Breast epithelium (tissue), 4 donors: ENCODE measurements around the gene DAPK2. TPM values are rescaled to one million over a fixed set of nuclear protein-coding genes. Genes with fewer than 3 reads are reported as not detected.

Experiments
- DNase-seq, 2 donors: peaks; one replicate each; pipeline ENCODE4 v3.0.0-alpha.2; 2019; ENCODE audit warnings: low spot score in 2 of 2
- H3K27ac ChIP-seq, 2 donors: fragments of 200-600 bp; sonication (generic) in 1 of 2; one replicate each; pipeline ENCODE4 v1.5.1; 2016 to 2019; ENCODE audit warnings: mild to moderate bottlenecking in 1 of 2
- H3K27me3 ChIP-seq, 2 donors: fragments of 200-600 bp; sonication (generic) in 1 of 2; one replicate each; pipeline versions ENCODE4 v1.5.1 to v1.6.0; 2017 to 2019; ENCODE audit warnings: control low read depth in 1 of 2, mild to moderate bottlenecking in 1 of 2
- H3K36me3 ChIP-seq: fragments of 200-600 bp; one replicate; pipeline ENCODE4 v1.5.1; 2019
- H3K4me1 ChIP-seq, 2 donors: fragments of 200-600 bp; sonication (generic); one replicate each; pipeline ENCODE4 v1.5.1; 2016 to 2019; ENCODE audit warnings: control low read depth in 1 of 2
- H3K4me3 ChIP-seq, 3 donors: fragments of 200-600 bp; sonication (generic); 1 replicate in 2 of 3; 2 replicates in 1 of 3; pipeline ENCODE4 v1.5.1; 2016 to 2019; ENCODE audit warnings: mild to moderate bottlenecking in 3 of 3, moderate library complexity in 2 of 3
- H3K9me3 ChIP-seq, 2 donors: fragments of 200-600 bp; sonication (generic) in 1 of 2; one replicate each; pipeline ENCODE4 v1.5.1; 2016 to 2019; ENCODE audit warnings: control low read depth in 1 of 2
- POLR2A ChIP-seq: fragments of 450-650 bp; IDR thresholded peaks from one replicate; pipeline ENCODE4 v1.6.1; 2016; ENCODE audit warnings: antibody characterized with exemption, mild to moderate bottlenecking, moderate library complexity
- POLR2AphosphoS5 ChIP-seq, 3 donors: sonication (generic); formaldehyde crosslinking; IDR thresholded peaks; one replicate each; pipeline ENCODE4 v1.6.1; 2017; ENCODE audit warnings: antibody characterized with exemption in 3 of 3
- intact Hi-C: fragments of 100-400 bp; cut with DNase I; formaldehyde crosslinking; loops from one replicate; pipeline ENCODE4 v1.15.1; 2023; ENCODE audit warnings: low total_unique reads
- total RNA-seq, 3 donors: library from RNA; depleted of rRNA; stranded (reverse); fragments of >200 nt; gene quantifications; one replicate each; pipeline ENCODE4 v1.1.0, GENCODE V29; 2016
- TF ChIP-seq, protein P1 (sequence below), 3 donors: fragments of 450-650 bp; IDR thresholded peaks; one replicate each; pipeline ENCODE4 v1.5.1; 2016 to 2017; ENCODE audit warnings: antibody characterized with exemption in 3 of 3, mild to moderate bottlenecking in 3 of 3, moderate library complexity in 3 of 3

DAPK2 gene
- total RNA-seq, 3 donors from 2014 or later, result 23.6 to 37.3 (median 29.6) TPM

DNA sequence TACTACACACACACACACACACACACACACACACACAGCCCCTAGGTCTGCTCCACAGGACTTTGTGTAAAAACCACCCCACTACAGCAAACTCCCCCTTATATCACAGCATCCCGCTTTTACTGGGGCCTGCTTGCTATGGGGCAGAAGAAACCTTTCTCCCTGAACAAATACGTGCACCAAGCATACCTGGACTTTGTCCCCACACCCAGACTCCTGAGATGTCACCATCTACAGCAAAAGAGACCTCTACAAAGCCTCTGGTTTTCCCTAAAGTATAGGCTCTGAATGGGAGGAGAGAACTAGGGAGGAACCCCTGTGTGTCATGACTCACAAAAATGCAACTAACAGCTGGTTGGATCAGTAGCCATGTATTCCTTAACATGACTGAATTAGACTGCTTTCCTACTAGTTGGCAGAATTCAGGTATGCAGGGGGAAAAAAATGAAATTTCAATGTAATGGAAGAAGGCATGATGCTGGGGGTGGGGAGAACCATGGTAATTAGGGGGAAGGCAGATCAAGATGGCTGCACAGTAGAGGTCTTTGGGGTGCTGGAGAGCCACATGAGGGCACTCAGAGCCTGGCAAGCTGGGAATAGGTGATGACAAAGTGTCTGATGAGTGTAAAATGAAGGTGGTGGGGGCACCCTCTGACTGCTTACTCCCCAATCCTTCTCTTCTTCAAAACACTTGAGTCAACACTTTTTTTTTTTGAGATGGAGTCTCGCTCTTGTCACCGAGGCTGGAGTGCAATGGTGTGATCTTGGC lies 45.9 kb downstream of the DAPK2 start:
- no peaks in the 10 kb centered on the region for H3K27me3 ChIP-seq
- no peaks in the 10 kb centered on the region for H3K9me3 ChIP-seq
- no peak overlapping the region for H3K4me3 ChIP-seq
- no peak for DNase-seq
- intact Hi-C loops, result no loop called here
- H3K4me1 ChIP-seq, result peaks cover 0 to 8% of the 10 kb centered on the region in 2 donors
- H3K27ac ChIP-seq, result no peak overlapping the region
- TF ChIP-seq, protein P1, sequence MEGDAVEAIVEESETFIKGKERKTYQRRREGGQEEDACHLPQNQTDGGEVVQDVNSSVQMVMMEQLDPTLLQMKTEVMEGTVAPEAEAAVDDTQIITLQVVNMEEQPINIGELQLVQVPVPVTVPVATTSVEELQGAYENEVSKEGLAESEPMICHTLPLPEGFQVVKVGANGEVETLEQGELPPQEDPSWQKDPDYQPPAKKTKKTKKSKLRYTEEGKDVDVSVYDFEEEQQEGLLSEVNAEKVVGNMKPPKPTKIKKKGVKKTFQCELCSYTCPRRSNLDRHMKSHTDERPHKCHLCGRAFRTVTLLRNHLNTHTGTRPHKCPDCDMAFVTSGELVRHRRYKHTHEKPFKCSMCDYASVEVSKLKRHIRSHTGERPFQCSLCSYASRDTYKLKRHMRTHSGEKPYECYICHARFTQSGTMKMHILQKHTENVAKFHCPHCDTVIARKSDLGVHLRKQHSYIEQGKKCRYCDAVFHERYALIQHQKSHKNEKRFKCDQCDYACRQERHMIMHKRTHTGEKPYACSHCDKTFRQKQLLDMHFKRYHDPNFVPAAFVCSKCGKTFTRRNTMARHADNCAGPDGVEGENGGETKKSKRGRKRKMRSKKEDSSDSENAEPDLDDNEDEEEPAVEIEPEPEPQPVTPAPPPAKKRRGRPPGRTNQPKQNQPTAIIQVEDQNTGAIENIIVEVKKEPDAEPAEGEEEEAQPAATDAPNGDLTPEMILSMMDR (IDR thresholded peaks at IDR 0.05), result no peak
- TF ChIP-seq POLR2A, result no peak
- no peak for TF ChIP-seq POLR2AphosphoS5 (IDR thresholded peaks at IDR 0.05)
- H3K36me3 ChIP-seq, result no peaks in the 10 kb centered on the region

DNA sequence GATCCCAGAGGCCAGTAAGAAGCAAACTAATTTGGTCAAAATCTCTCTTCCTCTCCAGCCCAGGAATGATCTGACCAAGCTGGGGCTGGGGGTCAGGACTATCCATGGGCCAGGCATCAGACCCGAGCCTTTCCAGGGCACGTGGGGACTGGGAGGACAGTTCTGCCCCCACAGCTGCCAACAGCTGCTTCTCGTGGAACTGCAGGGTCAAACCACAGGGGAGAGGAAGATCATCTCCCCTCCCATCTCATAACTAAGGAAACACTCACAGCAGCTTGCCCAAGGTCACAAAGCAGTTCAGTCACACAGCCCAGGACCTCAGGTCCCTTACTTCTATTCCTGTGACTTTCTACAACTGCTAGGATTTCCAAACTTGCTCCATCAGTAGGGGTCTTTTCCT lies 47.1 kb downstream of the DAPK2 start:
- Histone ChIP-seq H3K9me3 (no peaks in the 10 kb centered on the region), H3K27me3 (no peaks in the 10 kb centered on the region), H3K4me1 (peaks cover 0 to 8% of the 10 kb centered on the region in 2 donors), H3K27ac (peak overlapping the region in 1 of 2 donors; percentile 1), H3K4me3 (no peak overlapping the region), H3K36me3 (no peaks in the 10 kb centered on the region)
- TF ChIP-seq, protein P1 (IDR thresholded peaks at IDR 0.05), result no peak
- TF ChIP-seq POLR2AphosphoS5 (IDR thresholded peaks at IDR 0.05) (no peak), POLR2A (no peak)
- DNase-seq, result no peak
- intact Hi-C loops, result no loop called here

DNA sequence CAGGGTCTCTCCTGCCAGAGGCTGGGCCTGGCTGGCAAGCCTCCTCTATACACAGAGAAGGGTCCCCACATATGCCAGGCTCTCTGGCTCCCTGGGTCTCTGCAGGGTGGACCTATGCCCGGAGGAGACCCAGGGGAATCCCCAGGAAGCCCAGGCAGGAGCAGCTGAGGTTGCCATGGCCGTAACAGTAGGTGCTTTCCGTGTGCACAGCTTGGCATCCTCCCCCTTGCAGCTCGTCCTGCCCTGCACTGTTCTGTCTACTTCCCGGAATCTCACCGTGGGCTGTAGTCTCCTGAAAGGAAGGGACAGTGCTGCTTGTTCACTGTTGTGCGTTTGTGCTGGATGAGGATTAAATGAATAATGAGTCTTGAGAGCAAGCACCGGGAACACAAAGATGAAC lies 47.8 kb downstream of the DAPK2 start:
- Histone ChIP-seq H3K9me3 (no peaks in the 10 kb centered on the region), H3K36me3 (no peaks in the 10 kb centered on the region), H3K27me3 (no peaks in the 10 kb centered on the region), H3K27ac (peak overlapping the region; percentile 1 to 8), H3K4me1 (peaks cover 0 to 8% of the 10 kb centered on the region in 2 donors), H3K4me3 (no peak overlapping the region)
- TF ChIP-seq, protein P1 (IDR thresholded peaks at IDR 0.05), result no peak
- TF ChIP-seq POLR2AphosphoS5 (IDR thresholded peaks at IDR 0.05) (no peak), POLR2A (no peak)
- DNase-seq, result no peak
- intact Hi-C loops, result no loop called here

DNA sequence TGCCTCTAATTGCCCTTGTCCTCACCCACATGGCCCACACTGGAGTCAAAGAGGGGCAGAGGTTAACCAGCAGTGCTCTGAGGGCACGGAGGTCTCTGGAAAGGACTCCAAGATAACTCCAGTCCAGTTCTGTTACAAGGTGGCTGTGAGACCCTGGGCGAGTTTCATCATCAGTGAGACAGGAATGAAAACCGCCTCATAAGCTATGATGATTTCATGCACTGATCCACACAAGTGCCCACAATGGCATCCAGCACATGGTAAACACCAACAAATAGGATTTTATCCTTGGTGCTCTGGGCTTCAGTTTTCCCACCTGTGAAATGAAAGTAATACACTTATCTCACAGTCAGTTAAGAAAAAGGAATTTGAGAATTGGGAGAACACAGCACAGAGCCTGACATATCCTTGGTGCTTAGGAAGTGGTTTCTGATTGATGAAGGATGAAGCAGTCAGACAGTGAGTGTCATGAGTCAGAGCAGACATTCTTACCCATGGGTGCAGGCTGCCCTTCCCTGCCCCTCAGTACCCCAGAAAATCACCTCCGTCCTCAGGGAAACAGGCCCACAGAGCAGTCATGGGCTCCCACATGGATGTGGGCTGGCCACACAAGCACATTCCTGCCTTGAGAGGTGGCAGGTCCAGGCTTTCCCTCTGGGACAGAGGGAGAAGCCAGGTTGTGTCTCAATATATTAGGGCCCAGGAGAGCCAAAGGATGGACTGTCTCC lies 48.4 kb downstream of the DAPK2 start:
- peaks cover 0 to 8% of the 10 kb centered on the region in 2 donors for H3K4me1 ChIP-seq
- intact Hi-C loops, result no loop called here
- DNase-seq, result no peak
- TF ChIP-seq, protein P1 (IDR thresholded peaks at IDR 0.05), result no peak
- no peak for TF ChIP-seq POLR2A
- TF ChIP-seq POLR2AphosphoS5 (IDR thresholded peaks at IDR 0.05), result no peak
- peak overlapping the region; percentile 1 to 8 for H3K27ac ChIP-seq
- H3K4me3 ChIP-seq, result no peak overlapping the region
- no peaks in the 10 kb centered on the region for H3K36me3 ChIP-seq
- no peaks in the 10 kb centered on the region for H3K9me3 ChIP-seq
- H3K27me3 ChIP-seq, result no peaks in the 10 kb centered on the region

DNA sequence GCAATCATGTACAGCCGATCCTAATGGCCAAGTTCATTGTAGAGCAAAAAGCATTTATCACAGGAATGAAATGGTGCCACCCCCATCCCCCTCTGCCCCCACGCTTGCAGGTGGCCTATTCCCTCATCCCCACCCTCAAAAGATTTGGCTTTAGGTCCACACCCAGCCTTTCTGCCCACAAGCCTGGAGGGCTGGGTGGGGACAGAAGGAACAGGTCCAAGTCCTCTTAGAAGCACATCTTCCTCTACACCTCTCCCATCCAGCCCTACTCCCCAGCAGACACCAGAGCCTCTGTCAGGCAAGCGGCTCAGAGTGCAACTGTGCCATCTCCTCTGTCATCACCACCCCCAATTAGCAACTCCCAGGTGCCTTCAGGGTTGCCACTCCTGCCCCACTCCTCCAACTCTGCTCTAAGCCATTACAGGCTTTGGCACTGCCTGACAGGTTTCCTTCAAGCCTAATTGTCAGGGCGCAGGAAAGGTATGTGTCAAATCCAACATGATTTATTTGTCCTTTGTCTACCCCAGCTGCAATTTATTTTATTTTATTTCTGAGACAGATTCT lies 49.4 kb downstream of the DAPK2 start:
- peaks cover 0 to 8% of the 10 kb centered on the region in 2 donors for H3K4me1 ChIP-seq
- TF ChIP-seq POLR2A (no peak), POLR2AphosphoS5 (IDR thresholded peaks at IDR 0.05) (no peak)
- TF ChIP-seq, protein P1 (IDR thresholded peaks at IDR 0.05), result no peak
- intact Hi-C loops, result no loop called here

More for the DNA sequence above, 49.4 kb downstream of the DAPK2 start:
- no peaks in the 10 kb centered on the region for H3K9me3 ChIP-seq
- DNase-seq, result no peak
- no peaks in the 10 kb centered on the region for H3K27me3 ChIP-seq
- no peak overlapping the region for H3K27ac ChIP-seq
- H3K36me3 ChIP-seq, result no peaks in the 10 kb centered on the region
- H3K4me3 ChIP-seq, result no peak overlapping the region
